ENCODE results near the gene FOXS1.

GRCh38 chr20:31860390-31861134, 15.2 kb upstream of the FOXS1 start:
- TF ChIP-seq TEAD4 (IDR thresholded peaks at IDR 0.05; ENCODE audit: borderline replicate concordance, insufficient read depth) (no peak), RAD21 (IDR thresholded peaks at IDR 0.05; ENCODE audit: low read length) (no peak), NFIC (IDR thresholded peaks at IDR 0.05; ENCODE audit: borderline replicate concordance) (no peak), POLR2AphosphoS5 (IDR thresholded peaks at IDR 0.05; ENCODE audit: low read depth, low read length) (no peak), FOXJ3 (CRISPR knock-in tag; IDR thresholded peaks at IDR 0.05) (no peak), EP300 (IDR thresholded peaks at IDR 0.05; ENCODE audit: borderline replicate concordance in 1 of 2, low read depth in 1 of 2, low read length in 1 of 2) (no peak), RFX5 (IDR thresholded peaks at IDR 0.05; ENCODE audit: low read length) (no peak)
- TF ChIP-seq, protein P1, sequence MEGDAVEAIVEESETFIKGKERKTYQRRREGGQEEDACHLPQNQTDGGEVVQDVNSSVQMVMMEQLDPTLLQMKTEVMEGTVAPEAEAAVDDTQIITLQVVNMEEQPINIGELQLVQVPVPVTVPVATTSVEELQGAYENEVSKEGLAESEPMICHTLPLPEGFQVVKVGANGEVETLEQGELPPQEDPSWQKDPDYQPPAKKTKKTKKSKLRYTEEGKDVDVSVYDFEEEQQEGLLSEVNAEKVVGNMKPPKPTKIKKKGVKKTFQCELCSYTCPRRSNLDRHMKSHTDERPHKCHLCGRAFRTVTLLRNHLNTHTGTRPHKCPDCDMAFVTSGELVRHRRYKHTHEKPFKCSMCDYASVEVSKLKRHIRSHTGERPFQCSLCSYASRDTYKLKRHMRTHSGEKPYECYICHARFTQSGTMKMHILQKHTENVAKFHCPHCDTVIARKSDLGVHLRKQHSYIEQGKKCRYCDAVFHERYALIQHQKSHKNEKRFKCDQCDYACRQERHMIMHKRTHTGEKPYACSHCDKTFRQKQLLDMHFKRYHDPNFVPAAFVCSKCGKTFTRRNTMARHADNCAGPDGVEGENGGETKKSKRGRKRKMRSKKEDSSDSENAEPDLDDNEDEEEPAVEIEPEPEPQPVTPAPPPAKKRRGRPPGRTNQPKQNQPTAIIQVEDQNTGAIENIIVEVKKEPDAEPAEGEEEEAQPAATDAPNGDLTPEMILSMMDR (IDR thresholded peaks at IDR 0.05): no peak
